Ascending aorta (tissue), 2 donors: ENCODE data around the gene DLGAP4. TPM values are rescaled to one million over a fixed set of nuclear protein-coding genes. Genes with fewer than 3 reads are reported as not detected.
A peak's percentile ranks its signal among the peaks of the same experiment; 100 is the strongest.

Experiments used
- DNase-seq, 2 donors: peaks; one replicate each; pipeline ENCODE4 v3.0.0-alpha.2; 2019; ENCODE audit warnings: low spot score in 2 of 2
- H3K27ac ChIP-seq, 2 donors: fragments of 200-600 bp; sonication (generic); one replicate each; pipeline ENCODE4 v1.5.1; 2016 to 2017; ENCODE audit warnings: mild to moderate bottlenecking in 1 of 2
- H3K27me3 ChIP-seq: fragments of 200-600 bp; sonication (generic); one replicate; pipeline ENCODE4 v1.5.1; 2017
- H3K36me3 ChIP-seq, 2 donors: fragments of 200-600 bp; sonication (generic); one replicate each; pipeline ENCODE4 v1.5.1; 2016
- H3K4me1 ChIP-seq, 2 donors: fragments of 200-600 bp; sonication (generic); one replicate each; pipeline ENCODE4 v1.5.1; 2016 to 2017; ENCODE audit warnings: mild to moderate bottlenecking in 1 of 2
- H3K4me3 ChIP-seq, 2 donors: fragments of 200-600 bp; sonication (generic); one replicate each; pipeline ENCODE4 v1.5.1; 2016 to 2017; ENCODE audit warnings: mild to moderate bottlenecking in 1 of 2
- H3K9me3 ChIP-seq, 2 donors: fragments of 200-600 bp; sonication (generic); one replicate each; pipeline ENCODE4 v1.5.1; 2016
- intact Hi-C: fragments of 100-400 bp; cut with DNase I; formaldehyde crosslinking; loops from one replicate; pipeline ENCODE4 v1.15.1; 2023
- total RNA-seq: library from RNA; depleted of rRNA; stranded (reverse); fragments of >200 nt; gene quantifications from one replicate; pipeline ENCODE4 v1.1.0, GENCODE V29; 2016
- TF ChIP-seq, protein P1 (sequence below), 3 experiments: fragments of 200-600 bp in 2 of 3; fragments of 450-650 bp in 1 of 3; sonication (generic) in 2 of 3; IDR thresholded peaks; one replicate each; pipeline ENCODE4 v1.5.1; 2016 to 2019; ENCODE audit warnings: antibody characterized with exemption in 3 of 3, mild to moderate bottlenecking in 1 of 3, moderate library complexity in 1 of 3

Gene DLGAP4
- total RNA-seq, 1 donor from 2014 or later: 98.2 TPM

- no peak overlapping the region for H3K4me3 ChIP-seq
- H3K4me1 ChIP-seq: peaks cover 0 to 26% of the 10 kb centered on the region in 2 donors
- DNase-seq: no peak
- intact Hi-C loops: no loop called here
- no peaks in the 10 kb centered on the region for H3K27me3 ChIP-seq
- peaks cover 67 to 85% of the 10 kb centered on the region in 2 donors for H3K36me3 ChIP-seq
- TF ChIP-seq, protein P1, sequence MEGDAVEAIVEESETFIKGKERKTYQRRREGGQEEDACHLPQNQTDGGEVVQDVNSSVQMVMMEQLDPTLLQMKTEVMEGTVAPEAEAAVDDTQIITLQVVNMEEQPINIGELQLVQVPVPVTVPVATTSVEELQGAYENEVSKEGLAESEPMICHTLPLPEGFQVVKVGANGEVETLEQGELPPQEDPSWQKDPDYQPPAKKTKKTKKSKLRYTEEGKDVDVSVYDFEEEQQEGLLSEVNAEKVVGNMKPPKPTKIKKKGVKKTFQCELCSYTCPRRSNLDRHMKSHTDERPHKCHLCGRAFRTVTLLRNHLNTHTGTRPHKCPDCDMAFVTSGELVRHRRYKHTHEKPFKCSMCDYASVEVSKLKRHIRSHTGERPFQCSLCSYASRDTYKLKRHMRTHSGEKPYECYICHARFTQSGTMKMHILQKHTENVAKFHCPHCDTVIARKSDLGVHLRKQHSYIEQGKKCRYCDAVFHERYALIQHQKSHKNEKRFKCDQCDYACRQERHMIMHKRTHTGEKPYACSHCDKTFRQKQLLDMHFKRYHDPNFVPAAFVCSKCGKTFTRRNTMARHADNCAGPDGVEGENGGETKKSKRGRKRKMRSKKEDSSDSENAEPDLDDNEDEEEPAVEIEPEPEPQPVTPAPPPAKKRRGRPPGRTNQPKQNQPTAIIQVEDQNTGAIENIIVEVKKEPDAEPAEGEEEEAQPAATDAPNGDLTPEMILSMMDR (IDR thresholded peaks at IDR 0.05): no peak
- peak overlapping the region; percentile 53 to 76 for H3K27ac ChIP-seq
- H3K9me3 ChIP-seq: no peaks in the 10 kb centered on the region
These were observed 217.2 kb downstream of the DLGAP4 start for GRCh38 chr20:36523341-36523740.

DNA sequence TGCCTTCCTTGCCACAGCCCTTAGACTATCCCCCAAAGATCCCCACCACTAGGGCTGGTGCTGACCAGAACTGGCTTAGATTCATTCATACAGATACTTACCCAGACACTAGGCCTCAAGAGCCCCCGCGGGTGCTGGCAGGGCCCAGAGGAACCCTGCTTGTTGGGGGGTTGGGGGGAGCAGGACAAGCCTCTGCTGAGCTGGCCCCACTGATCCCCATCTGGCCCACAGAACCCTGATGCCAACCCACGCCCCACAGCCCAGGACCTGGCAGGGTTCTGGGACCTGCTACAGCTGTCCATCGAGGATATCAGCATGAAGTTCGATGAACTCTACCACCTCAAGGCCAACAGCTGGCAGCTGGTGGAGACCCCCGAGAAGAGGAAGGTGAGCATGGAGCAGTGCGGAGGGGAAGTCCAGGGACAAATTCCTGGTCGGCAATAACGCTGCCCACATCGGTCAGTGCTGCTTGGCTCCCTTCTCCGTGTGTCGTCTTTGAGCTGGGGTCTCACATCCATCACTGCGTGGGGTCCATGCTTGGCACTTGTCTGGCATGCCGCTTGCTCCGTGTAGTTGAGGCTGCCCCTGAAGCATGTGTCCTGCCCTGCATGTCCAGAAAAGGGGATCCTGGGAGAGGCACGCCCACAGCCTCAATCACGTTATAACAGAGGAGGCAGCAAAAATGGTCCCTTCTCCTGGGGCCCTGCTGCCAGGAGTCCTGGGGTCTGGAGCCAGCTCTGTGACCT is 219.7 kb downstream of the DLGAP4 start:
- H3K4me1 ChIP-seq: peaks cover 0 to 26% of the 10 kb centered on the region in 2 donors

DNA sequence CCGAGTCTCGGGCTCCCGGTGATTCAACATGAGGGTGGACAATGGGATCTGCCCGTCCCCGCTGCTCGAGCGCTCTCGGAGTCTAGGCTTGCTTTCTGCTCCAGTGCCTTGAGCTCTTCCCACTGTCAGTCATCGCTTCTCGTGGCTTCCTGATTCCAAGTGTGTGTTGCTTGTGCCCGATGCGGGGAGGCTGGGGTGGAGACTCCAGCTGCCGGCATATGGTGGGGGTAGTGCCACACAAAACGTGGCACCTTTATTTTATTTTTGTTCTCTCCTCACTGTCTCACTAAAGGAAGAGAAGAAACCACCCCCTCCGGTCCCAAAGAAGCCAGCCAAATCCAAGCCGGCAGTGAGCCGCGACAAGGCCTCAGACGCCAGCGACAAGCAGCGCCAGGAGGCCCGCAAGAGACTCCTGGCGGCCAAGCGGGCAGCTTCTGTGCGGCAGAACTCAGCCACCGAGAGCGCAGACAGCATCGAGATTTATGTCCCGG is 220.4 kb downstream of the DLGAP4 start:
- TF ChIP-seq, protein P1 (IDR thresholded peaks at IDR 0.05): peak in 2 of 3 experiments; percentile 16 to 45
- H3K27ac ChIP-seq: peak overlapping the region; percentile 65 to 76
- H3K4me1 ChIP-seq: peaks cover 0 to 26% of the 10 kb centered on the region in 2 donors
- peak overlapping the region in 1 of 2 donors; percentile 2 for H3K4me3 ChIP-seq
- intact Hi-C loops: loop anchor here (5.0 kb wide), 1 partner anchor 59 kb away; no protein-coding TSS in a partner anchor
- peak in 1 of 2 donors; percentile 66 for DNase-seq
- no peaks in the 10 kb centered on the region for H3K9me3 ChIP-seq
- peaks cover 60 to 66% of the 10 kb centered on the region in 2 donors for H3K36me3 ChIP-seq
- no peaks in the 10 kb centered on the region for H3K27me3 ChIP-seq

More for the DNA sequence above, 219.7 kb downstream of the DLGAP4 start:
- H3K9me3 ChIP-seq: no peaks in the 10 kb centered on the region
- TF ChIP-seq, protein P1 (IDR thresholded peaks at IDR 0.05): no peak
- H3K27ac ChIP-seq: peak overlapping the region; percentile 65 to 76
- peak in 1 of 2 donors; percentile 59 for DNase-seq
- H3K36me3 ChIP-seq: peaks cover 67 to 72% of the 10 kb centered on the region in 2 donors
- no peaks in the 10 kb centered on the region for H3K27me3 ChIP-seq
- H3K4me3 ChIP-seq: peak overlapping the region in 1 of 2 donors; percentile 2
- intact Hi-C loops: loop anchor here (5.0 kb wide), 1 partner anchor 58 kb away; no protein-coding TSS in a partner anchor

DNA sequence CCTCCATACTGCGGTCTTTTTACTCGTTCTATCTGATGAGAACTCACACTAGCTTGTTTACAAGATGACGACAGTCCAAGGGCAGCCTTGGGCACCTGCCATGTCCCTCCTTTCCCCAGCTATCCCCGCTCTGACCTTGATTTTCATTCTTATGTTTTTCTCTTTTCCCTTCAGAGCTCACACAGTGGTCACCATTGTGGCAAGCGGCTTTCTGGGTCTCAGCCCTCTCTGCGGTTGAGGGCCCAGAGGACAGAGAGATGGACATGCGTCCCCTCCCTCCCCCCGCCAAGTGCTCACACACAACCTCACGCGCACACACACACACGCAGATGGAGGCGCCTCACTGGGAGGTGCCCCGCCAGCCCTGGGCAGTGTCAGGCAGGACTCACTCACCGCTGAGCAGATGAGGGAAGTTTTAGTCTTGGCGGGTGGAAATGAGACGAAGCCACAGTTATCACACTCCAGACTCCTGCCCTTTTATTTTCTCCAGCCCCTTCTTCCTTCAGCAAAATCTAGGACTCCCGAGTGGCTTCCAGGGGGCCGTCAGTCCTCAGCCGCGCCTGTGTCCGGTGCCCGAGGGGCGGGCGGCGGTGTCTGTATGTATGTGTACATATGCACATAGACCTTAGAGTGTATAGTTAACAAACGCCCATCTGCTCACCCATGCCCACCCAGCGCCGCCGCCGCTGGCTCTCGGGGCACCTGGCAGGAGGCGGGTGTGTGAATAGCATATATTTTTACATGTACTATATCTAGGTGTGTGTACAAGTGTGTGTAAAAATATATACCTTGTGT is 221.4 kb downstream of the DLGAP4 start:
- Histone ChIP-seq H3K27ac (peak overlapping the region; percentile 65 to 76), H3K4me1 (peaks cover 0 to 24% of the 10 kb centered on the region in 2 donors), H3K4me3 (peak overlapping the region in 1 of 2 donors; percentile 2), H3K27me3 (no peaks in the 10 kb centered on the region), H3K9me3 (no peaks in the 10 kb centered on the region), H3K36me3 (peaks cover 53 to 59% of the 10 kb centered on the region in 2 donors)
- TF ChIP-seq, protein P1 (IDR thresholded peaks at IDR 0.05): no peak
- peak in 1 of 2 donors; percentile 64 for DNase-seq
- intact Hi-C loops: loop anchor here (5.0 kb wide), 1 partner anchor 60 kb away; no protein-coding TSS in a partner anchor

DNA sequence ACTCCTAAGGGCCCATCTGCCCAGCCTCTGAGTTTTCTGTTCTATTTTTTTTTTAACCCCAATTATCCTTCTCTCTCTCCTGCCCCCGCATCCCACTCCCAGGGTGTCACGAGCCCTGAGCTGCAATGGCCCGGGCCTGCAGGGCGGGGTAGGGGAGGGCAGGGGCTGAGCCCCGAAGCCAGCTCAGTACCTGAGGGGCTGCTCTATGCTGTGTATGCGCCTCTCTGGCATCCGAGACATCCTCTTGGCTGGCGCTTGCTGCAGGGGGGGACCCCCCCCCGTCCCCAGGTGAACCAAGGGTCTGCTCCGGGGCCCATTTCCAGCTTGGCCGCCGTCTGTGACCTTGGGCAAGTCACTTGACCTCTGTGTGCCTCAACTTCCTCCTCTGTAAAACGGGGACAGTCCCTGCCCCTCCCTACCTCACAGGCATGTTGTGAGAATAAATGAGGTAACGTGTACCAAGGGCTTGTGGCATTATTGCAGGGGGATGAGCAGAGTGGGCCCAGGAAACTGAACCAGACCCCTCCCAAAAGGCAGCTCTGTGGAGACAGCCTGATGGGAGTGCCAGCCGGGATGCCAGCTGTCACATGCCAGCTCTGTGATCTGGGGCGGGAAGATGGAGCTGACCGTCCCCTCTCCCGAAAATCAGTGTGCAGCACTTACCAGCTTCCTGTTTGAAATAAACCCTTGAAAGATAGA is 222.2 kb downstream of the DLGAP4 start:
- peak in 1 of 2 donors; percentile 42 for DNase-seq
- Histone ChIP-seq H3K27me3 (no peaks in the 10 kb centered on the region), H3K4me3 (no peak overlapping the region), H3K36me3 (peaks cover 53 to 57% of the 10 kb centered on the region in 2 donors), H3K9me3 (no peaks in the 10 kb centered on the region), H3K27ac (peak overlapping the region in 1 of 2 donors; percentile 39), H3K4me1 (peaks cover 0 to 18% of the 10 kb centered on the region in 2 donors)
- TF ChIP-seq, protein P1 (IDR thresholded peaks at IDR 0.05): no peak
- intact Hi-C loops: loop anchor here (5.0 kb wide), 1 partner anchor 61 kb away; no protein-coding TSS in a partner anchor
